ENCODE measurements around the gene COL9A1. TPM values are rescaled to one million over a fixed set of nuclear protein-coding genes. Genes with fewer than 3 reads are reported as not detected.

The COL9A1 gene
- total RNA-seq, 2 donors from 2014 or later = 0.09 to 9.4 TPM

GRCh38 chr6:70231311-70231710 lies 71.6 kb downstream of the COL9A1 start:
- 45% methylated on average over 2 of the region's 2 CpGs for WGBS
- intact Hi-C loops (cut with DNase I) = no loop called here
- no peak overlapping the region for H3K4me3 ChIP-seq
- H3K36me3 ChIP-seq = no peaks in the 10 kb centered on the region
- no peak overlapping the region for H3K27ac ChIP-seq
- H3K27me3 ChIP-seq (replicated peaks; ENCODE audit: insufficient read depth) = no peaks in the 10 kb centered on the region
- no peak for DNase-seq (ENCODE audit: low spot score)
- H3K4me1 ChIP-seq (replicated peaks) = no peaks in the 10 kb centered on the region
- no peak for TF ChIP-seq CTCF (IDR thresholded peaks at IDR 0.05)
- TF ChIP-seq POLR2A (IDR thresholded peaks at IDR 0.05) = no peak
- TF ChIP-seq POLR2AphosphoS5 (IDR thresholded peaks at IDR 0.05) = no peak
- H3K9me3 ChIP-seq = no peaks in the 10 kb centered on the region

GRCh38 chr6:70225055-70225454 lies 77.8 kb downstream of the COL9A1 start:
- H3K27me3 ChIP-seq (replicated peaks; ENCODE audit: insufficient read depth) = no peaks in the 10 kb centered on the region
- H3K9me3 ChIP-seq = no peaks in the 10 kb centered on the region
- WGBS = 93% methylated on average over 2 of the region's 2 CpGs
- intact Hi-C loops (cut with DNase I) = no loop called here
- no peak overlapping the region for H3K27ac ChIP-seq
- no peak overlapping the region for H3K4me3 ChIP-seq
- H3K36me3 ChIP-seq = no peaks in the 10 kb centered on the region
- no peak for TF ChIP-seq POLR2AphosphoS5 (IDR thresholded peaks at IDR 0.05)
- TF ChIP-seq POLR2A (IDR thresholded peaks at IDR 0.05) = no peak
- TF ChIP-seq CTCF (IDR thresholded peaks at IDR 0.05) = no peak
- no peak for DNase-seq (ENCODE audit: low spot score)
- H3K4me1 ChIP-seq (replicated peaks) = peaks cover 6% of the 10 kb centered on the region

- no peak overlapping the region for H3K27ac ChIP-seq
- H3K4me3 ChIP-seq = no peak overlapping the region
- no peaks in the 10 kb centered on the region for H3K9me3 ChIP-seq
- peaks cover 6% of the 10 kb centered on the region for H3K4me1 ChIP-seq (replicated peaks)
- no peaks in the 10 kb centered on the region for H3K36me3 ChIP-seq
- intact Hi-C loops (cut with DNase I) = loop anchor here (5.0 kb wide), 1 partner anchor 150 kb away; no protein-coding TSS in a partner anchor
- DNase-seq (ENCODE audit: low spot score) = no peak
- TF ChIP-seq CTCF (IDR thresholded peaks at IDR 0.05) (no peak), POLR2A (IDR thresholded peaks at IDR 0.05) (no peak), POLR2AphosphoS5 (IDR thresholded peaks at IDR 0.05) (no peak)
- H3K27me3 ChIP-seq (replicated peaks; ENCODE audit: insufficient read depth) = no peaks in the 10 kb centered on the region
- WGBS = 13% methylated on average over 2 of the region's 2 CpGs
Measured at GRCh38 chr6:70222439-70222749, 80.5 kb downstream of the COL9A1 start.

GRCh38 chr6:70221715-70222438 lies 81.0 kb downstream of the COL9A1 start:
- Histone ChIP-seq H3K4me1 (replicated peaks) (peaks cover 6% of the 10 kb centered on the region), H3K4me3 (no peak overlapping the region), H3K36me3 (no peaks in the 10 kb centered on the region), H3K27me3 (replicated peaks; ENCODE audit: insufficient read depth) (no peaks in the 10 kb centered on the region), H3K27ac (no peak overlapping the region), H3K9me3 (no peaks in the 10 kb centered on the region)
- intact Hi-C loops (cut with DNase I) = loop anchor here (5.0 kb wide), 1 partner anchor 150 kb away; no protein-coding TSS in a partner anchor
- TF ChIP-seq POLR2AphosphoS5 (IDR thresholded peaks at IDR 0.05) (no peak), CTCF (IDR thresholded peaks at IDR 0.05) (no peak), POLR2A (IDR thresholded peaks at IDR 0.05) (no peak)
- DNase-seq (ENCODE audit: low spot score) = no peak
- WGBS = 59% methylated on average over 6 of the region's 6 CpGs

Measured in prostate gland (tissue), 2 donors.